ENCODE data around the gene ABHD18.
"Not testable (repeated sequence)": the region's sequence is repeated elsewhere in the genome, so short reads cannot be mapped to it uniquely, and the experiment has no call there.

Gene ABHD18

DNA sequence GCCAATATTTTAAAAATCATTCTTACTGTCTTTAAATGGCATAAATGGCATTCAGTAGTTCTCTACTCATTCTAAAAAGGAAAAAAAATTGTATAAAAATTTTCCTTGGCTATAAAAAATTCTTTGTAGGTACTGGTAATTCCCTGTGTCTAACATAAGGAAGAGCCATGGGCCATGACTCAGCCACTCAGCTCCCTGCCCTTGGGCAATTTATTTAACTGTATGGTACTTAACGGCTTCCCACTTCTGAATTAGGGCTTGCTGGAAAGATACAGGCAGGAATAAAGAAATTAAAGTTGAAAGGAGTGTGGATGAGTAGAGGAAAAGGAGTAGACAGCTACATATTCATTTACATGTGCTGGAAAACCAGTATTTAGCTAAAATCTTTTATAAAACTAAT, 30.6 kb downstream of the ABHD18 start:
- DNase-seq: no peak

GRCh38 chr4:127996521-127996920, 31.3 kb downstream of the ABHD18 start:
- DNase-seq: not testable (repeated sequence)

DNA sequence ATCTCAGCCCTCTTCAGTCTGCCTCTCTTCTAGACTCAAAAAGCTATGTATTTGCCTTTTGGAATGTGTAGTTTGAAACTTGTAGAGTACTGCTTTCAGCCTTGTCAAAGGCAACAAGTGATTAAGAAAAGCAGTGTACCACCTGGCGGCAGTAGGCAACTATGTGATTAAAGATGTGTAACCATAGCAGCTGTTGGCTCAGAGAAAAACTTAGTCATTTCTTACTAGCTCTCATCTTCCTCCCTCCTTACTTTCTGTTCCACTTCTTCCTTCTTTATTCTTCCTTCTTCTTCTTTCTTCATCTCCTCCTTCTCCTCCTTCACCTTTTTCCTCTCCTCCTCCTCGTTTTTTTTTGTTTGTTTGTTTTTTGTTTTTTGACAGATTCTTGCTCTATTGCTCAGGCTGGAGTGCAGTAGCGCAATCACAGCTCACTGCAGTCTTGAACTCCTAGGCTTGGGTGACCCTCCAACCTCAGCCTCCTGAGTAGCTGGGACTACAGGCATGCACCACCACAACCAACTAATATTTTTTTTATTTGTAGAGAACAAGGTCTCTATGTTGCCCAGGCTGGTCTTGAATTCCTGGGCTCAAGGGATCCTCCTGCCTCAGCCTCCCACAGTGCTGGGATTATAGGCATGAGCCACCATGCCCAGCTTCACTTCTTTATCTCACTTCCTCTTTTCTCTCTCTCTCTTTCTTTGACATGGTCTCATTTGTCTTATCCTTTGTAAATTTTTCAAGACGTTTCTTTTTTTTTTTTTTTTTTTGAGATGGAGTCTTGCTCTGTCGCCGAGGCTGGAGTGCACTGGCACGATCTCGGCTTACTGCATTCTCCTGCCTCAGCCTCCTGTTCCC, 32.6 kb downstream of the ABHD18 start:
- DNase-seq: no peak

DNA sequence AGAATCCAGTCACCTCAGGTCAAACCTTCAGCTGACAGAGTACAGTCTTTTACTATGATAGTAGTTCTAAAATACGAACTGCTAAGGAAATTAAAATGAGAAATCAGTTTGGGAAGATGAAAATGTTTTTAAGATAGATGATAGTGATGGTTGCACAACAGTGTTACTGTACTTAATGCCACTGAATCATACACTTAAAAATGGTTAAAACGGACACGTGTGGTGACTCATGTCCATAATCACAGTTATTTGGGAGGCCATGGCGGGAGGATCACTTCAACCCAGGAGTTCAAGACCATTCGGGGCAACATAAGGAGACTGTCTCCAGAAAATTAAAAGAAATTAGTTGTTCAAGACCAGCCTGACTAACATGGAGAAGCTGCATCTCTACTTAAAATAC, 41.4 kb downstream of the ABHD18 start:
- DNase-seq: no peak

GRCh38 chr4:128009428-128009827, 44.2 kb downstream of the ABHD18 start:
- DNase-seq: no peak

DNA sequence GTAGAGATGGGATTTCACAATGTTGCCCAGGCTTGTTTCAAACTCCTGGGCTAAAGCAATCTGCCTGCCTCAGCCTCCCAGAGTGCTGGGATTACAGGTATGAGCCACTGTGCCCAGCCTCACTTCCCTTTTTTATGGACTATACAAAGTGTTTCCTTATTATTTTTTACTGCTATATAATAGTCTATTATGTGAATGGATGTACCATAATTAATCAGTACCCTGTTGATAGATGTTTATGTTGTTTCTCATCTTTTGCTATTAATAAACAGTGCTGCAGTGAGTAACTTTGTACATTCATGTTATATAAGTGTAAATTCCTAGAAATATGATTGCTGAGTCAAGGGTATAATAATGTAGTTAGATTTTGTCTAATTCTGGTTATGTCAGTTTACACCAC, 60.1 kb downstream of the ABHD18 start:
- DNase-seq: no peak

GRCh38 chr4:128029907-128030306, 64.7 kb downstream of the ABHD18 start:
- DNase-seq: no peak

- no peak for DNase-seq
These were observed 66.7 kb downstream of the ABHD18 start for GRCh38 chr4:128031756-128032384.

- DNase-seq: no peak
These were observed 74.4 kb downstream of the ABHD18 start for GRCh38 chr4:128039568-128039967.

DNA sequence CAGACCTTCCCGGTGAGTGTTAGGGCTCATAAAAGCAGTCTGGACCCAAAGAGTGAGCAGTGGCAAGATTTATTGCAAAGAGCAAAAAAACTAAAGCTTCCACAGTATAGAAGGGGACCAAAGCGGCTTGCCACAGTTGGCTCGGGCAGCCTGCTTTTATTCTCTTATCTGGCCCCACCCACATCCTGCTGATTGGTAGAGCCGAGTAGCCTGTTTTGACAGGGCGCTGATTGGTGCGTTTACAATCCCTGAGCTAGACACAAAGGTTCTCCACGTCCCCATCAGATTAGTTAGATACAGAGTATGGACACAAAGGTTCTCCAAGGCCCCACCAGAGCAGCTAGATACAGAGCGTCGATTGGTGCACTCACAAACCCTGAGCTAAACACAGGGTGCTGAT, 81.8 kb downstream of the ABHD18 start:
- peak; percentile 34 for DNase-seq

GRCh38 chr4:128047514-128047913, 82.3 kb downstream of the ABHD18 start:
- DNase-seq: peak; percentile 49

- peak; percentile 50 for DNase-seq
These were observed 86.0 kb downstream of the ABHD18 start for GRCh38 chr4:128051229-128051628.

- not testable (repeated sequence) for DNase-seq
These were observed 89.7 kb downstream of the ABHD18 start for GRCh38 chr4:128054907-128055306.

DNA sequence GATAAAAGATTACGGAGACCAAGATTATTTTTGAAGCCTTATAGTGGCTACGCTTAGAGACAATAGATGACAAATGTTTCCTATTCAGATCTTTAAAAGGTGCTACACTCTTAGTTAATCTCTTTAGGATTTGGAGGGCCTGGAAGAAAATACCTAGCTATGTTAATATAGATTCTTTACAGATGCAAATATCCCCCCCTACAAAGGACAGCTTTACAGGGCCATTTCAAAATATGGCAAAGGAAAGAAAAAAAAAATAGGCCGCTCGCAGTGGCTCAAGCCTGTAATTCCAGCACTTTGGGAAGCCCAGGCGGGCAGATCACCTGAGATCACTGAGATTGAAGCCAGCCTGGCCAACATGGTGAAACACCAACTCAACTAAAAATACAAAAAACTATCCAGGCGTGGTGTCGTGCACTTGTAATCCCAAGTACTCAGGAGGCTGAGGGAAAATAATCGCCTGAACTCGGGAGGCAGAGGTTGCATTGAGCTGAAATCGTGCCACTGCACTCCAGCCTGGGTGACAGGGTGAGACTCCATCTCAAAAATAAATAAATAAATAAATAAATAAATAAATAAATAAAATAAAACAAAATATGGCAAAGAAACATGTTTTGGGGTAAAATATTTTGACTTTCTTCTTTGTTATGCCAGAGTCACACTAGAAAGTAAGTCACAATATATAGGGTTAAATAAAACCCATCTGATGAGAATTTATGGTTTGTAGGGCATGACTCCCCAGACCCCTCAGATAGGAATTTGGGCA, 90.4 kb downstream of the ABHD18 start:
- not testable (repeated sequence) for DNase-seq

- no peak for DNase-seq
These were observed 91.2 kb downstream of the ABHD18 start for GRCh38 chr4:128056396-128056795.

DNA sequence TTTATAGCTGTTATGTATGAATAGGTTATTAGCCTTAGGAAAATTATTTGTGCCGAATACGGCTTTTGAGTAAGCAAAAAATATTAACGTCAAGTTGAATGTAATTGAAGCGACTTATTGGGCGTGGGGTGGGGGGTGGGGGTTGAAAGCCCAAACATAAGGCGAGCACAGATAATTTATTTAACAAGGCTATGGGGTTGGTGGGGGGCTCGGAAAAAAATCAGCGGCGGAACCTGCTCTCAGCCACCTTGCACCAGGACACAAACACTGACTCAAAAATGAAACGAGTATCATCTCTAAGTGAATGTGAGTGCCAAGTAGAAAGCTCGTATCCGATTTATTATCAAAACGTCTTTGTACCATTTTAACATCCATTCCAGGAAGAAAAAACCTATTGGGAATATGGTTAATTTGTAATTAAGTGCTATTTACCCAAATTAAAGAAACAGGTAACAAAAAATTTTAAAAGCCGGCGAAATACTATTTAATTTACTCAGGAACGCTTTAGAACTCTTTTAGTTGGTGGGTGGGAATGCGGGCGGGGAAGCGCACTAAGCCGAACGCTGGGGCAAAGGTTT, 95.0 kb downstream of the ABHD18 start:
- no peak for DNase-seq

DNA sequence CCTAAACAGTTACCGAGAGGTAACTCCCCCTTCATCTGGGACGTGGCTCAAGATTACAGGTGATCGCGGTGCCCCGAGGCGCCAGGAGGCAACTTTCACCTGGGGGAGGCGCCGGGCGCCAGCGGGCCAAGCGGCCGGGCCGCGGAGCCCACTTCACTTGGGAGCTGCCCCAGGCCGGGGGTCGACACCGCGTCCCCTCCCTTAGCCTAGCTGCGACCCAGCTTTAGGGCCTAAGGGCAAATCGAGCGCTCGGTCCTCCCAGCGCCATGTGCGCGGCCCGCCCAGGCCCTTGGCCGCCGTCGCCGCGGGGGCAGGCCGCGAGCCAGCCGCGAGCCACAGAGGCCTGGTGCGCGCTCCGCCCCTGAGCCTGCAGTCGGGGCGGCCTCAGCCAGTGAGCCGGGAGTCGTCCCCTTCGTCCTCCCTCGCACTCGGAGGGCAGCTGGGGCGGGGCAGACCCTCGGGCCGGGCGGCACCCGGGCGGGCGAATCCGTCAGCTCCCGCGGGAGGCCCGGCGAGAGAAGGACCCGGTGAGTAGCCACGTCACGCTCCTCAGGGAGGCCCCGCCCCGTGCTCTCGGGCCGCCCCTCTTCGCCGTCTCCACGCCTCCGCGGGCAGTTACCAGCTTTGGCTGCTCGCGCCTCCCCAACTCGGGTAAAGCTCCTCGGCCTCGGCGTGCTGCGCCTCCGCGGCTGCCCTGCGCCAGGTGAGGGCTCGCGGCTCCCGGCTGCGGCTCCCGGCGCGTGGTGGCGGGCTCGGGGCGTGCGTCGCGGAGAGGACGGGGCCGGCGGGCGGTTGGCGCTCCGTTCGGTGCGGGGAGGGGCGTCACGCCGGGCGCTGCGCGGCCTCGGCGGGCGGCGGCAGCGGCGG, 95.7 kb downstream of the ABHD18 start, which contains the start of gene LARP1B:
TSS of gene LARP1B (plus strand) at position 614 of the 867 bp plus-strand sequence. CDS start 13,640 bp downstream, outside the sequence.
- DNase-seq: peak; percentile 97

GRCh38 chr4:128061566-128062536, 96.6 kb downstream of the ABHD18 start:
- DNase-seq: peak; percentile 88

DNA sequence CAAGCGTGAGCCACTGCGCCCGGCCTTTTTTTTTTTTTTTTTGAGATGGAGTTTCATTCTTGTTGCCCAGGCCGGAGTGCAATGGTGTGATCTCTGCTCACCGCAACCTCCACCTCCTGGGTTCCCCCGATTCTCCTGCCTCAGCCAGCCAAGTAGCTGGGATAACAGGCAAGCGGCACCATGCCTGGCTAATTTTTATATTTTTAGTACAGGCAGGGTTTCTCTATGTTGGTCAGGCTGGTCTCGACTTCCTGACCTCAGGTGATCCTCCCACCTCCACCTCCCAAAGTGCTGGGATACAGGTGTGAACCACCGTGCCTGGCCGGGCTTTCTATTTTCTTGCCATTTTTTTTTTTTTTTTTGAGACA, 101.2 kb downstream of the ABHD18 start:
- DNase-seq: not testable (repeated sequence)

DNA sequence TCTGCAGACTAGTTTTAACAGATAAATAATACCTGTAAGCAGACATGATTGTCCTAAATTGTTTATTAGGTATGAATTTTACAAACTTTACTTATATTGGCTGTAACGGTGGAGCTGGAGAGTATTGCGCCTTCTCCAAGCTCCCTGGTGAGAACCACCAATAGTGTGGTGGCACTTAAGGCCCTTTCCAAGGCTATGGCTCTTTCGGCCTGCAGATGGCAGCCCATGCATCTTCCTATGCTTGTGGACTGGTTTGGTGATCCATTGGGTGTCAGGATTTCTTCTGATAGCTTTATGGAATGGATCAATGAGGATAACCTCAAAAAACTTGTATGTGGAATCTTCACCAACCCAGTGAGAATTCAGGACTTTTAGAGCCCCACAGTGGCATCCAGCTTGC, 103.7 kb downstream of the ABHD18 start:
- DNase-seq: no peak

DNA sequence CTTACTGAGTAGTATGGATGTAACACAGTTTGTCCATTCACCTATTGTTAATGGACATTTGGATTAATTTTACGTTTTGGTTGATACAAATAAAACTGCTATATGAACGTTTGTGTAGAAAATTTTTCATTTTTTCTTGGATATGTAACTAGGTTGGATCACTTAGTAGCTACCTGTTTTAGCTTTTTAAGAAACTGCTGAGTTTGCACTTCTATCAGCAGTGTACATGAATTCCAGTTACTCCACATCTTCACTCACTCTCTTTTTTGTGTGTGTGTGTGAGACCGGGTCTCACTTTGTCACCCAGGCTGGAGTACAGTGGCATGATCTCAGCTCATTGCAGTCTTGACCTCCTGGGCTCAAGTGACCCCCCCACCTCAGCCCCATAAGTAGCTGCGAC, 111.3 kb downstream of the ABHD18 start:
- DNase-seq: no peak
